Loucy (cell line): Measurements from ENCODE around the gene DKC1.

ENCODE experiments used
- H2AFZ ChIP-seq: fragments of 200-600 bp; sonication (generic); 2 replicates; pipeline ENCODE4 v1.6.0; 2016; ENCODE audit warnings: antibody characterized with exemption, mild to moderate bottlenecking, low read length, moderate library complexity
- H3F3A ChIP-seq: fragments of 200-600 bp; 2 replicates; pipeline ENCODE4 v1.6.0; 2016; ENCODE audit warnings: antibody characterized with exemption, low read depth, mild to moderate bottlenecking
- H3K27me3 ChIP-seq: fragments of 200-600 bp; sonication (generic); 2 replicates; pipeline ENCODE4 v1.6.1; 2014; ENCODE audit warnings: low read length, mild to moderate bottlenecking; ENCODE audit not compliant: insufficient read depth, poor library complexity, severe bottlenecking
- H3K36me3 ChIP-seq: fragments of 200-600 bp; sonication (generic); 2 replicates; pipeline ENCODE4 v1.6.1; 2016; ENCODE audit warnings: low read length; ENCODE audit not compliant: insufficient read depth
- H3K4me1 ChIP-seq: fragments of 200-600 bp; sonication (generic); 2 replicates; pipeline ENCODE4 v1.5.1; 2014; ENCODE audit warnings: low read length, mild to moderate bottlenecking; ENCODE audit not compliant: insufficient read depth, poor library complexity, severe bottlenecking
- H3K4me2 ChIP-seq: fragments of 200-600 bp; sonication (generic); 2 replicates; pipeline ENCODE4 v1.6.0; 2014; ENCODE audit warnings: antibody characterized with exemption, low read length, low read depth, mild to moderate bottlenecking; ENCODE audit not compliant: poor library complexity, severe bottlenecking
- H3K4me3 ChIP-seq: fragments of 200-600 bp; sonication (generic); 2 replicates; pipeline ENCODE4 v1.5.1; 2014; ENCODE audit warnings: low read length, mild to moderate bottlenecking, mixed read lengths; ENCODE audit not compliant: poor library complexity, severe bottlenecking
- H3K79me2 ChIP-seq: fragments of 200-600 bp; sonication (generic); 2 replicates; pipeline ENCODE4 v1.6.1; 2014; ENCODE audit warnings: low read length; ENCODE audit not compliant: insufficient read depth
- H3K9ac ChIP-seq: fragments of 200-600 bp; sonication (generic); 2 replicates; pipeline ENCODE4 v1.6.0; 2014; ENCODE audit warnings: mild to moderate bottlenecking, low read depth, low read length, moderate library complexity; ENCODE audit not compliant: poor library complexity, severe bottlenecking
- H3K9me2 ChIP-seq: fragments of 200-600 bp; sonication (generic); replicated peaks from 2 replicates; pipeline ENCODE4 v1.6.1; 2016; ENCODE audit warnings: low read depth, low read length, mixed read lengths
- H3K9me3 ChIP-seq: fragments of 200-600 bp; sonication (generic); 2 replicates; pipeline ENCODE4 v1.6.1; 2014; ENCODE audit warnings: mild to moderate bottlenecking, antibody characterized with exemption, low read length, low read depth; ENCODE audit not compliant: insufficient read depth
- H4K20me1 ChIP-seq: fragments of 200-600 bp; sonication (generic); 2 replicates; pipeline ENCODE4 v1.6.0; 2014; ENCODE audit warnings: antibody characterized with exemption, low read length, mild to moderate bottlenecking; ENCODE audit not compliant: insufficient read depth, poor library complexity, severe bottlenecking
- CTCF ChIP-seq: fragments of 200-600 bp; sonication (generic); conservative IDR thresholded peaks from 2 replicates; pipeline ENCODE4 v1.5.1; 2014; ENCODE audit warnings: mild to moderate bottlenecking, antibody characterized with exemption, low read length
- EZH2phosphoT487 ChIP-seq: fragments of 200-600 bp; IDR thresholded peaks from 2 replicates; pipeline ENCODE4 v1.6.1; 2018; ENCODE audit warnings: antibody characterized with exemption, mild to moderate bottlenecking, moderate library complexity, borderline replicate concordance

The DKC1 gene

DNA sequence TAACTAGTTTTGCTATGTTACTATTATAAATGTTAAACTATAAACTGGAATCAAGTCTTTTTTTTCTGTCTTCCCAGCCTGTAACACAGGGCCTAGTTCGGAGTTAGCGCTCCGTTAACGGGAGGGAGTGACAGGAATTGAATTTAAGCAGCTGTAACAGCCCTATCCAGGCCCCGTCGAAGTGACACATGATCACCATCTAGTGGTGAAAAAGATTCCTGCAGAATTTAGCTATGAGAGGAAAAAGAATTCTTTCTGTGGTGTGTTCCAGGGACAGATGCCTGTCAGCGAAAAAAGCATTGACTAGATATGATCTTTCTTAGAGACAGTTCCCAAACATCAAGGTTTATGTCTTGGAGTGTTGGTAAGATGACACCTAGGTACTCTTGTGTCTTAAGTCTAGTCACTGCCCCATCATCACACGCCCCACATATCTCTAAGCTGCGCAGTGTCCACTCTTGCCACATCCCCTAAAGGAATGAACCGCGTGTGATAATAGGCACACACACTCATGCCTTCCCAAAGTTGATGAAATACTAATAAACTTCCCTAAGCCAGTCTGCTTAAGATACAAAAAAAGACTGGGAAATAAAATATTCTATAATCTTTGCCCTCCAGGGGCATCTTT, 13.8 kb upstream of the DKC1 start:
- Histone ChIP-seq H3K79me2 (0 out of 2 replicates have a peak, but pooled peaks cover 6% of the 10 kb centered on the region), H4K20me1 (no peaks in the 10 kb centered on the region), H3K4me2 (peak overlapping the region; percentile 99), H3K9ac (peak overlapping the region; percentile 79), H2AFZ (peak overlapping the region; percentile 74), H3K27me3 (no peaks in the 10 kb centered on the region), H3F3A (no peaks in the 10 kb centered on the region), H3K9me3 (peaks cover 5% of the 10 kb centered on the region; the same call in 1 of the 2 replicates), H3K36me3 (no peaks in the 10 kb centered on the region), H3K9me2 (no peaks in the 10 kb centered on the region), H3K4me3 (peak overlapping the region; percentile 65), H3K4me1 (peaks cover 24% of the 10 kb centered on the region)
- TF ChIP-seq EZH2phosphoT487 (no peak), CTCF (peak; percentile 63)

GRCh38 chrX:154749856-154750255, 12.8 kb upstream of the DKC1 start:
- peaks cover 24% of the 10 kb centered on the region for H3K4me1 ChIP-seq
- H3K36me3 ChIP-seq, result no peaks in the 10 kb centered on the region
- peaks cover 5% of the 10 kb centered on the region; the same call in 1 of the 2 replicates for H3K9me3 ChIP-seq
- peak overlapping the region; percentile 81 for H2AFZ ChIP-seq
- 0 out of 2 replicates have a peak, but pooled peaks cover 6% of the 10 kb centered on the region for H3K79me2 ChIP-seq
- TF ChIP-seq EZH2phosphoT487, result no peak
- no peak; the same call in 1 of the 2 replicates for TF ChIP-seq CTCF
- H3F3A ChIP-seq, result no peaks in the 10 kb centered on the region
- H3K27me3 ChIP-seq, result no peaks in the 10 kb centered on the region
- peak overlapping the region; percentile 99 for H3K4me2 ChIP-seq
- peak overlapping the region; percentile 79 for H3K9ac ChIP-seq
- peak overlapping the region; percentile 85 for H3K4me3 ChIP-seq
- no peaks in the 10 kb centered on the region for H4K20me1 ChIP-seq
- no peaks in the 10 kb centered on the region for H3K9me2 ChIP-seq

- no peaks in the 10 kb centered on the region for H3K9me2 ChIP-seq
- peaks cover 24% of the 10 kb centered on the region for H3K4me1 ChIP-seq
- H3K4me2 ChIP-seq, result peak within 1 kb of the TSS; percentile 99
- peak within 1 kb of the TSS; percentile 81 for H2AFZ ChIP-seq
- no peaks in the 10 kb centered on the region for H3K27me3 ChIP-seq
- H3K4me3 ChIP-seq, result peak within 1 kb of the TSS; percentile 85
- no peaks in the 10 kb centered on the region for H3K9me3 ChIP-seq
- H3F3A ChIP-seq, result no peaks in the 10 kb centered on the region
- no peaks in the 10 kb centered on the region for H3K36me3 ChIP-seq
- H4K20me1 ChIP-seq, result no peaks in the 10 kb centered on the region
- peak within 1 kb of the TSS; percentile 79 for H3K9ac ChIP-seq
- TF ChIP-seq CTCF (no peak), EZH2phosphoT487 (no peak)
- 0 out of 2 replicates have a peak, but pooled peaks cover 6% of the 10 kb centered on the region for H3K79me2 ChIP-seq
These were observed 12.1 kb upstream of the DKC1 start, which contains the start of gene GAB3 for GRCh38 chrX:154750301-154751202. GAB3 (minus strand) TSS chrX:154751077; CDS start chrX:154751025, 52 bp downstream.
